GM12878 (cell line): ENCODE data around the gene RTN4R. TPM values are rescaled to one million over a fixed set of nuclear protein-coding genes. Genes with fewer than 3 reads are reported as not detected.

Experiments used
- ATAC-seq: fragments of 200-7000 bp; cut with Tn5 transposase; 3 replicates; pipeline ENCODE4 v1.9.1; 2020; ENCODE audit warnings: mild to moderate bottlenecking, moderate library complexity
- BruUV-seq: library from RNA; stranded (reverse); fragments of 400-500 nt; replicated peaks from 2 replicates; lab custom pipeline; 2021; lab: Mats Ljungman, UMichigan
- CTCF ChIA-PET: fragments of 300-600 bp; sonication (Branson Sonifier 250); formaldehyde crosslinking; extraction: SDS; loops from one replicate; lab custom pipeline; 2021; ENCODE audit warnings: inconsistent platforms; lab: Yijun Ruan, JAX
- POLR2A ChIA-PET: fragments of 350-600 bp; formaldehyde crosslinking; extraction: SDS; loops from one replicate; lab custom pipeline; 2021; ENCODE audit warnings: inconsistent platforms; lab: Charles Lee
- RAD21 ChIA-PET: fragments of 300-600 bp; sonication (Branson Sonifier 250); formaldehyde crosslinking; loops from one replicate; lab custom pipeline; 2023; ENCODE audit warnings: antibody characterized with exemption; ENCODE audit not compliant: unreplicated experiment; lab: Charles Lee
- SMC1A ChIA-PET: fragments of 300-600 bp; sonication (Branson Sonifier 250); formaldehyde crosslinking; loops from one replicate; lab custom pipeline; 2023; ENCODE audit not compliant: unreplicated experiment, uncharacterized antibody; lab: Charles Lee
- DNase-seq: peaks from one replicate; pipeline ENCODE4 v3.0.0-alpha.2; 2011; ENCODE audit warnings: low read depth, low spot score
- FAIRE-seq: peaks from 3 replicates; lab custom pipeline; 2011; peaks lifted over from hg19 to GRCh38; lab: Jason Lieb, UNC
- H2AFZ ChIP-seq: 2 replicates; pipeline ENCODE4 v1.6.0; 2011; ENCODE audit warnings: low read depth, low read length, control low read depth; ENCODE audit not compliant: control insufficient read depth
- H3K27ac ChIP-seq: 2 replicates; pipeline ENCODE4 v1.5.1; 2011; ENCODE audit warnings: control low read depth; ENCODE audit not compliant: control insufficient read depth, insufficient read depth
- H3K27me3 ChIP-seq, 2 experiments: replicated peaks in 1 of 2; 2 replicates each; pipeline versions ENCODE4 v1.6.0 to v1.6.1; 2011; ENCODE audit warnings: low read length in 1 of 2; ENCODE audit not compliant: control insufficient read depth in 2 of 2, insufficient read depth in 2 of 2
- H3K36me3 ChIP-seq, 2 experiments: 2 replicates each; pipeline ENCODE4 v1.5.1; 2011; ENCODE audit warnings: low read length in 1 of 2; ENCODE audit not compliant: control insufficient read depth in 2 of 2, insufficient read depth in 2 of 2
- H3K4me1 ChIP-seq: 2 replicates; pipeline ENCODE4 v1.6.1; 2011; ENCODE audit warnings: mild to moderate bottlenecking, low read length, moderate library complexity, mixed read lengths; ENCODE audit not compliant: control insufficient read depth, insufficient read depth
- H3K4me2 ChIP-seq: 2 replicates; pipeline ENCODE4 v1.6.0; 2011; ENCODE audit warnings: control low read depth; ENCODE audit not compliant: control insufficient read depth, insufficient read depth
- H3K4me3 ChIP-seq: fragments of 200-600 bp; sonication (generic); 2 replicates; pipeline ENCODE4 v1.5.1; 2016
- H3K79me2 ChIP-seq: 2 replicates; pipeline ENCODE4 v1.6.0; 2011; ENCODE audit warnings: low read length; ENCODE audit not compliant: control insufficient read depth, insufficient read depth
- H3K9ac ChIP-seq: 2 replicates; pipeline ENCODE4 v1.8.0; 2011; ENCODE audit warnings: low read length, control low read depth, mixed read lengths; ENCODE audit not compliant: control insufficient read depth, insufficient read depth
- H3K9me3 ChIP-seq: replicated peaks from 3 replicates; pipeline ENCODE4 v1.5.1; 2011; ENCODE audit warnings: mild to moderate bottlenecking, low read length; ENCODE audit not compliant: control insufficient read depth, insufficient read depth
- H4K20me1 ChIP-seq: 2 replicates; pipeline ENCODE4 v1.6.0; 2011; ENCODE audit not compliant: control insufficient read depth, insufficient read depth
- CTCF ChIP-seq, 3 experiments: IDR thresholded peaks in 2 of 3; conservative IDR thresholded peaks in 1 of 3; 2 replicates each; pipeline ENCODE4 v1.5.1; 2011; ENCODE audit warnings: low read depth in 3 of 3, low read length in 3 of 3, mild to moderate bottlenecking in 3 of 3, control low read depth in 2 of 3, moderate library complexity in 2 of 3, inconsistent platforms in 1 of 3, mixed read lengths in 1 of 3; ENCODE audit not compliant: control insufficient read depth in 2 of 3, insufficient read depth in 1 of 3; ENCODE audit errors: extremely low read depth in 1 of 3
- FOXM1 ChIP-seq: IDR thresholded peaks from 2 replicates; pipeline ENCODE4 v1.6.1; 2012; ENCODE audit warnings: low read depth, mild to moderate bottlenecking, inconsistent platforms, low read length, moderate library complexity
- HDGF ChIP-seq: fragments of 450-650 bp; IDR thresholded peaks from 2 replicates; pipeline ENCODE4 v1.6.1; 2016; ENCODE audit warnings: antibody characterized with exemption
- WGBS: methylation state at CpG from one replicate; pipeline ENCODE4 v1.1.6; 2016; ENCODE audit warnings: low lambda C conversion rate; ENCODE audit not compliant: insufficient replicate concordance, insufficient coverage; ENCODE audit errors: missing lambda C conversion rate; 5-methylcytosine and 5-hydroxymethylcytosine counted together
- in situ Hi-C: fragments of 300-500 bp; cut with MboI; formaldehyde crosslinking; loops from 9 replicates; pipeline ENCODE4 v1.14.3; 2018; ENCODE audit warnings: mixed read lengths
- intact Hi-C: fragments of 100-400 bp; cut with micrococcal nuclease; formaldehyde crosslinking; loops from one replicate; pipeline ENCODE4 v1.14.2; 2022; ENCODE audit not compliant: unreplicated experiment
- polyA plus RNA-seq, 11 experiments: library from polyadenylated mRNA; depleted of rRNA in 4 of 11; unstranded in 6 of 11; stranded (reverse) in 5 of 11; fragments of >200 nt; fragmentation: Nextera tagmentation in 4 of 11; fragmentation: Illumina TruSeq in 1 of 11; extraction: Ambion mirVana in 4 of 11; extraction: Trizol in 1 of 11; gene quantifications; 1 replicate in 1 of 11; 2 replicates in 10 of 11; pipeline versions ENCODE4 v1.2.1 to v1.2.3, GENCODE V29; 2011 to 2016; ENCODE audit warnings: inconsistent platforms in 2 of 11, missing spikeins in 2 of 11, low read depth in 1 of 11
- total RNA-seq, 4 experiments: library from RNA; depleted of rRNA in 3 of 4; stranded (reverse); fragments of >200 nt in 3 of 4; fragmentation: Illumina TruSeq in 1 of 4; extraction: Trizol in 1 of 4; gene quantifications; 2 replicates each; pipeline versions ENCODE4 v1.2.1 to v1.2.3, GENCODE V29; 2013 to 2021

RTN4R gene
- total and polyA plus RNA-seq, 10 of the 15 experiments (the other 5 are each of a cell fraction or from before 2014, with no cell fraction given), result 0.03 to 1.0 (median 0.60) TPM; not detected in 2

GRCh38 chr22:20258584-20259326 is 9.4 kb downstream of the RTN4R start:
- RAD21 ChIA-PET, result no interaction called here
- H4K20me1 ChIP-seq, result no peaks in the 10 kb centered on the region
- DNase-seq (no peak), FAIRE-seq (no peak)
- peak; percentile 17 to 52 (median 44); a peak in 5 of 6 replicates for TF ChIP-seq CTCF (IDR thresholded peaks at IDR 0.05 in 2 of 3, conservative IDR thresholded peaks at IDR 0.05 in 1 of 3; ENCODE audit: control insufficient read depth in 2 of 3, extremely low read depth in 1 of 3, insufficient read depth in 1 of 3, low read depth in 3 of 3, low read length in 3 of 3)
- no peak for TF ChIP-seq HDGF
- TF ChIP-seq, all 136 proteins: peak for 1
- Histone ChIP-seq H3K4me2 (no peak overlapping the region), H3K4me3 (no peak overlapping the region), H3K79me2 (no peaks in the 10 kb centered on the region), H3K9ac (no peak overlapping the region), H3K9me3 (no peaks in the 10 kb centered on the region), H3K4me1 (no peaks in the 10 kb centered on the region), H2AFZ (no peak overlapping the region), H3K27ac (no peak overlapping the region), H3K27me3 (no peaks in the 10 kb centered on the region; a peak in 1 of 4 replicates), H3K36me3 (no peaks in the 10 kb centered on the region)
- WGBS, result 53% methylated on average over 18 of the region's 18 CpGs
- intact Hi-C loops (no loop called here), in situ Hi-C loops (no loop called here)
- ChIA-PET POLR2A (interaction anchor here (0.5 kb wide), 1 partner anchor 670 kb away, joined by 3 read pairs; no protein-coding TSS in a partner anchor), CTCF (interaction anchor here (0.8 to 1.4 kb wide), 3 partner anchors 15 to 72 kb away, joined by 3 to 7 read pairs (median 3); no protein-coding TSS in a partner anchor), SMC1A (no interaction called here)
- no TSS peak for BruUV-seq
- peak; percentile 56 for ATAC-seq

GRCh38 chr22:20258021-20258299 is 10.2 kb downstream of the RTN4R start:
- Histone ChIP-seq H4K20me1 (no peaks in the 10 kb centered on the region), H2AFZ (no peak overlapping the region), H3K27me3 (no peaks in the 10 kb centered on the region; a peak in 1 of 4 replicates), H3K4me3 (no peak overlapping the region), H3K27ac (no peak overlapping the region), H3K79me2 (no peaks in the 10 kb centered on the region), H3K9me3 (no peaks in the 10 kb centered on the region), H3K9ac (no peak overlapping the region), H3K4me1 (no peaks in the 10 kb centered on the region), H3K4me2 (no peak overlapping the region), H3K36me3 (no peaks in the 10 kb centered on the region)
- POLR2A ChIA-PET, result no interaction called here
- DNase-seq (no peak), FAIRE-seq (no peak), ATAC-seq (no peak)
- RAD21 ChIA-PET, result no interaction called here
- in situ Hi-C loops (no loop called here), intact Hi-C loops (no loop called here)
- SMC1A ChIA-PET, result no interaction called here
- CTCF ChIA-PET, result interaction anchor here (0.8 to 1.4 kb wide), 3 partner anchors 14 to 72 kb away, joined by 3 to 7 read pairs (median 3); no protein-coding TSS in a partner anchor
- 4% methylated on average over 4 of the region's 4 CpGs for WGBS
- TF ChIP-seq FOXM1, result no peak
- BruUV-seq, result no TSS peak
